ENCODE results near the gene KIF26A. TPM values are rescaled to one million over a fixed set of nuclear protein-coding genes. Genes with fewer than 3 reads are reported as not detected.

The KIF26A gene
- total and polyA plus RNA-seq, 2 of the 13 experiments (the other 11 are each of a cell fraction or from before 2014, with no cell fraction given) = not detected

- TF ChIP-seq REL (CRISPR knock-in tag; conservative IDR thresholded peaks at IDR 0.05) = no peak
- no peak for TF ChIP-seq SCMH1 (CRISPR knock-in tag; IDR thresholded peaks at IDR 0.05; ENCODE audit: borderline replicate concordance)
- no peak for TF ChIP-seq BCL6 (CRISPR knock-in tag; IDR thresholded peaks at IDR 0.05)
- no peak for TF ChIP-seq NCOA5 (CRISPR knock-in tag; IDR thresholded peaks at IDR 0.05)
- no peak for TF ChIP-seq ZNF232 (CRISPR knock-in tag; IDR thresholded peaks at IDR 0.05; ENCODE audit: borderline replicate concordance)
- TF ChIP-seq KDM2A (CRISPR knock-in tag; IDR thresholded peaks at IDR 0.05; ENCODE audit: borderline replicate concordance, low read depth) = no peak
- no peak for TF ChIP-seq PCBP2 (optimal IDR thresholded peaks at IDR 0.05; ENCODE audit: low read depth, low read length, poor library complexity, severe bottlenecking)
- no peak for TF ChIP-seq ZNF235 (CRISPR knock-in tag; IDR thresholded peaks at IDR 0.05; ENCODE audit: borderline replicate concordance)
- TF ChIP-seq KLF11 (CRISPR knock-in tag; IDR thresholded peaks at IDR 0.05) = no peak
- TF ChIP-seq TCF7L2 (IDR thresholded peaks at IDR 0.05; ENCODE audit: low read depth, low read length) = no peak
- no peak for TF ChIP-seq ZNF282 (IDR thresholded peaks at IDR 0.05; ENCODE audit: partially characterized antibody)
- TF ChIP-seq KAT7 (CRISPR knock-in tag; IDR thresholded peaks at IDR 0.05; ENCODE audit: borderline replicate concordance) = no peak
- no peak for TF ChIP-seq JUN (CRISPR knock-in tag; IDR thresholded peaks at IDR 0.05)
- TF ChIP-seq HDAC2 (CRISPR knock-in tag; IDR thresholded peaks at IDR 0.05) = no peak
- TF ChIP-seq CBX1 (IDR thresholded peaks at IDR 0.05; ENCODE audit: low read depth) = no peak
- DNase-seq (ENCODE audit: low spot score) (no peak), FAIRE-seq (no peak), ATAC-seq (no peak)
- Histone ChIP-seq H3K9ac (ENCODE audit: insufficient read depth, low read depth, low read length) (no peak overlapping the region), H4K20me1 (ENCODE audit: insufficient read depth, low read length) (no peaks in the 10 kb centered on the region), H2AFZ (ENCODE audit: low read length) (no peak overlapping the region), H3K79me2 (ENCODE audit: insufficient read depth, low read length) (no peaks in the 10 kb centered on the region), H3K36me3 (replicated peaks in 1 of 2; ENCODE audit: control insufficient read depth in 1 of 2, insufficient read depth in 2 of 2, low read length in 2 of 2) (no peaks in the 10 kb centered on the region), H3K27me3 (ENCODE audit: control insufficient read depth in 1 of 2, insufficient read depth in 2 of 2, low read length in 2 of 2) (peaks cover 3 to 29% of the 10 kb centered on the region in 2 experiments; a peak in 3 of 5 replicates), H3K9me3 (ENCODE audit: low read length) (no peaks in the 10 kb centered on the region), H3K4me2 (ENCODE audit: low read depth, low read length) (no peak overlapping the region), H3K4me3 (replicated peaks in 1 of 3; ENCODE audit: insufficient read depth in 1 of 3, low read depth in 2 of 3, low read length in 3 of 3) (no peak overlapping the region), H3K4me1 (ENCODE audit: insufficient read depth, low read length) (peaks cover 2% of the 10 kb centered on the region), H3K27ac (ENCODE audit: extremely low read length, insufficient read depth, low read length) (no peak overlapping the region)
- ChIA-PET CTCF (ENCODE audit: low intra/inter-chr PET ratio, low total read pairs) (no interaction called here), POLR2A (no interaction called here)
- BruUV-seq (replicated peaks) = no TSS peak
- intact Hi-C loops (cut with micrococcal nuclease; ENCODE audit: unreplicated experiment) (no loop called here), in situ Hi-C loops (cut with HindIII; ENCODE audit: extremely low pct_ligation_motif_present, low pct_unique_long_range_greater_than_20kb) (no loop called here)
- WGBS (ENCODE audit: low lambda C conversion rate) = 44% methylated on average over 9 of the region's 9 CpGs
Measured at GRCh38 chr14:104211741-104212140, 73.4 kb downstream of the KIF26A start.

Data from HepG2 (cell line).